Measurements from ENCODE around the gene GPR61. TPM values are rescaled to one million over a fixed set of nuclear protein-coding genes. Genes with fewer than 3 reads are reported as not detected.

GPR61 gene
- total and polyA plus RNA-seq, 12 donors = 0.11 to 4.9 (median 0.63) TPM; not detected in 2

DNA sequence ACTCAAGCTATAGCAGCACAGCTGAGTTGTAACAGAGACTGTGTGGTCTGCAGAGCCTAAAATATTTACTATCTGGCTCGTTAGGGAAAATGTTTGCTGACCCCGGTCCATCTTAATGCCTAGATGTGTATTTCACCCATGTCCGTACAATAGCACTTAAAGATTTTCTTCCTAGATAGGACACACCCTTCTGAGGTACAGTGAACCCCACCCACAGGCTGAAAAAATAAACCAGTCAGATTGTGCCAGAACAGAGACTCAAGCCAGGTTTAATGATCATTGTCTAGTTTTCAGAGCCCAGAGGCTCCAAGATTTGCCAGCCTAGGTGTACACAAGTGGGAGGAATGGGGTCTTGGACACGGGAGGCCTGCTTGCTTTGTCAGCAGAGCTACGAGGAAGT is 35.7 kb upstream of the GPR61 start:
- TF ChIP-seq POLR2A (IDR thresholded peaks at IDR 0.05) = no peak
- TF ChIP-seq CTCF (IDR thresholded peaks at IDR 0.05) = no peak
- intact Hi-C loops (cut with DNase I) = no loop called here
- H3K9me3 ChIP-seq (replicated peaks in 1 of 3) = no peaks in the 10 kb centered on the region
- H3K4me3 ChIP-seq = no peak overlapping the region
- no peak overlapping the region for H3K27ac ChIP-seq
- H3K4me1 ChIP-seq (replicated peaks in 1 of 2) = peaks cover 13 to 18% of the 10 kb centered on the region in 2 donors
- H3K36me3 ChIP-seq (replicated peaks in 1 of 2) = no peaks in the 10 kb centered on the region
- 83 to 88% (median 84%) methylated on average over 5 of the region's 5 CpGs for WGBS, 4 donors
- H3K27me3 ChIP-seq = no peaks in the 10 kb centered on the region
- no peak for DNase-seq

DNA sequence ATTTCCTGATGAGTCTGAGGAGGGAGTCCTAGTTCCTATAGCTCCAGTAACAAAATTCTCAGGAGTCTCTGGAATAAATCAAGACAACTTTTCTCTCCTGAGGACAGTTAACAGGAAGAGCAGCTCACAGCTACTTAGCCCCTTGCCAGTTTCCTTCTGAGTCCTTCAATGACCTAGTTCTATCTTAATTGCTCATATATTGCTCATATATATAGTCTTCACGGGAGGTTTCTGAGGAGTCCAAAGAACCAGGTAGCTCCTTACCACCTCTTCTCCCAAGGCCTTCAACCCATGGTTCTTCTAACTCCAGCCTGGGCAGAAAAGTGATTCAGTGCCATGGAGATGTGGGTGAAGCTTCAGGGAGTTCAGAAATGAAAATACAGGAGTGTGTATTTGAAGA is 34.7 kb upstream of the GPR61 start:
- intact Hi-C loops (cut with DNase I) = no loop called here
- H3K4me3 ChIP-seq = no peak overlapping the region
- no peak overlapping the region for H3K27ac ChIP-seq
- no peaks in the 10 kb centered on the region for H3K36me3 ChIP-seq (replicated peaks in 1 of 2)
- no peaks in the 10 kb centered on the region for H3K27me3 ChIP-seq
- DNase-seq = no peak
- 81 to 92% (median 91%) methylated on average over 1 of the region's 1 CpG for WGBS, 4 donors
- TF ChIP-seq POLR2A (IDR thresholded peaks at IDR 0.05) (no peak), CTCF (IDR thresholded peaks at IDR 0.05) (no peak)
- no peaks in the 10 kb centered on the region for H3K9me3 ChIP-seq (replicated peaks in 1 of 3)
- peaks cover 6 to 9% of the 10 kb centered on the region in 2 donors for H3K4me1 ChIP-seq (replicated peaks in 1 of 2)

DNA sequence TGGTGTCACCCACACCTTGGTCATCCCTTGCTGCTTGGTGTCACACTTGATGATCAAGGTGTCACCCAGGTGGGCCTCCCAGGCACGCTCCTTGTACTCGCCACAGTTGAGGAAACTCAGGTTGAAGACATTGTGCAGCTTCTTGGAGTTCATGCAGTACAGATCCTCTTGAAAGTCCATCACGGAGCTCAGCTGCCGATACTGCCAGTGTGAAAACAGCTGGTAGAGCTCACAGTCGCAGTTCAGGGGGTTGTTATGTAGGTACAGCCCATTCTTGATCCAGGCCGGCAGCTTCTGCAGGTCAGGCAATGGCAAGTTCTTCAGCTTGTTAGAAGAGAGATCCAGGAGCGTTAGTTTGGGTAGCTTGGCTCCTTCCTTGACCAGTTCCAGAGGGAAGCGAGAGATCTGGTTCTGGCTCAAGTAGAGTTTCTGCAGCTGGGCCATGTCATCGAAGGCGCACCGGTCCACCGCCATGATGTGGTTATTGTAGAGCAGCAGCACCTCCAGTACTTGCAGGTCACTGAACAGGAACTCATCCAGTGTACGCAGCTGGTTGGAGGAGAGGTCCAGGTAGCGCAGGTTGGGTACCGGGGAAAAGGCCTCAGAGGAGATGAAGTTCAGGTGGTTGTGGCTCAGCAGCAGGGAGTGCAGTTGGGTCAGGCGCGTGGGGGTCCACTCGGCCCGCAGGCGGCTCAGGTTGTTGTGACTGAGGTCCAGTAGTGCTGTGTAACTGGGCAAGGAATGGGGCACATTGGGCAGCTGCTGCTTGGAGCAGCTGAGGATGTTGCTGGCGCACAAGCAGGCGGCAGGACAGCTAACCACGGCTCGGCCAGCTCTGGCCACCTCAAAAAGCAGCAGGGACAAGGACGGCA is 31.4 kb upstream of the GPR61 start:
- peaks cover 0 to 7% of the 10 kb centered on the region in 2 donors for H3K4me1 ChIP-seq (replicated peaks in 1 of 2)
- H3K27ac ChIP-seq = peak overlapping the region in 1 of 5 donors; percentile 72
- WGBS, 4 donors = 81 to 94% (median 84%) methylated on average over 16 to 25 of the region's 25 CpGs
- TF ChIP-seq CTCF (IDR thresholded peaks at IDR 0.05) = no peak
- no peak for TF ChIP-seq POLR2A (IDR thresholded peaks at IDR 0.05)
- no peaks in the 10 kb centered on the region for H3K27me3 ChIP-seq
- H3K4me3 ChIP-seq = peak overlapping the region in 1 of 4 donors; percentile 81
- peak in 2 of 7 donors; percentile 36 to 48 for DNase-seq
- no peaks in the 10 kb centered on the region for H3K36me3 ChIP-seq (replicated peaks in 1 of 2)
- intact Hi-C loops (cut with DNase I) = no loop called here
- no peaks in the 10 kb centered on the region for H3K9me3 ChIP-seq (replicated peaks in 1 of 3)

DNA sequence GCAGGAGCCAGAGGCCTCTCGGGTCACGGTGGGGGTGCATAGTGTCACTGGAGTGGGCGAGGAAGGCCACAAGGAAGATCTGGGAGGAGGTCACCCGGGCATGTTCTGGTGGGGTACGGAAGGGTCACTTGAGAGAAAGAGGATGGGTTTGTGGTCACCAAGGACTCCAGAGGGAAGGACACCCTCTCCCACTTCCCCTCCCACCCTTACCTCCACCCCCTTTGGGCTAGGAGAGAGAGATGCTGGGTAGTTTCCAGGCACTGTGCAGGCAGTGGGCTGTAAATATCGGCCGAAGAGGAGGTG is 30.8 kb upstream of the GPR61 start:
- DNase-seq = no peak
- WGBS, 4 donors = 46 to 64% (median 52%) methylated on average over 5 to 7 of the region's 7 CpGs
- H3K4me3 ChIP-seq = peak overlapping the region in 2 of 4 donors; percentile 35 to 81
- H3K36me3 ChIP-seq (replicated peaks in 1 of 2) = no peaks in the 10 kb centered on the region
- H3K27me3 ChIP-seq = no peaks in the 10 kb centered on the region
- peaks cover 0 to 7% of the 10 kb centered on the region in 2 donors for H3K4me1 ChIP-seq (replicated peaks in 1 of 2)
- H3K9me3 ChIP-seq (replicated peaks in 1 of 3) = no peaks in the 10 kb centered on the region
- TF ChIP-seq POLR2A (IDR thresholded peaks at IDR 0.05) = no peak
- H3K27ac ChIP-seq = peak overlapping the region in 1 of 5 donors; percentile 72
- intact Hi-C loops (cut with DNase I) = no loop called here
